H9 (cell line): ENCODE measurements around the gene MARCHF6. TPM values are rescaled to one million over a fixed set of nuclear protein-coding genes. Genes with fewer than 3 reads are reported as not detected.

Experiments
- DNase-seq: peaks from one replicate; pipeline ENCODE4 v3.0.0-alpha.2; 2017
- H2AFZ ChIP-seq: one replicate; pipeline ENCODE4 v1.6.1; 2013; ENCODE audit warnings: mild to moderate bottlenecking, low read length, control low read depth, moderate library complexity
- H2AK5ac ChIP-seq: 2 replicates; pipeline ENCODE4 v1.6.1; 2013; ENCODE audit warnings: low read length, control low read depth, mixed read lengths; ENCODE audit not compliant: insufficient read length
- H2BK120ac ChIP-seq: one replicate; pipeline ENCODE4 v1.6.1; 2013; ENCODE audit warnings: low read depth, mild to moderate bottlenecking, low read length, control low read depth, inconsistent platforms; ENCODE audit not compliant: poor library complexity, severe bottlenecking
- H2BK12ac ChIP-seq: 2 replicates; pipeline ENCODE4 v1.6.1; 2013; ENCODE audit warnings: low read length, control low read depth, mixed read lengths, low read depth; ENCODE audit not compliant: insufficient read length
- H2BK15ac ChIP-seq: 2 replicates; pipeline ENCODE4 v1.6.1; 2013; ENCODE audit warnings: low read depth, low read length, control low read depth
- H2BK20ac ChIP-seq: one replicate; pipeline ENCODE4 v1.6.1; 2013; ENCODE audit warnings: low read depth, mild to moderate bottlenecking, low read length, control low read depth, inconsistent platforms; ENCODE audit not compliant: poor library complexity, severe bottlenecking
- H2BK5ac ChIP-seq: 2 replicates; pipeline ENCODE4 v1.6.1; 2013; ENCODE audit warnings: low read length, control low read depth, mixed read lengths; ENCODE audit not compliant: insufficient read length
- H3K14ac ChIP-seq: 2 replicates; pipeline ENCODE4 v1.6.1; 2013; ENCODE audit warnings: low read length, control low read depth; ENCODE audit not compliant: insufficient read depth
- H3K18ac ChIP-seq: 2 replicates; pipeline ENCODE4 v1.6.1; 2013; ENCODE audit warnings: low read depth, mild to moderate bottlenecking, mixed read lengths, low read length, control low read depth; ENCODE audit not compliant: insufficient read length
- H3K23ac ChIP-seq: 2 replicates; pipeline ENCODE4 v1.6.1; 2013; ENCODE audit warnings: low read length, control low read depth, mixed read lengths, low read depth; ENCODE audit not compliant: insufficient read length
- H3K23me2 ChIP-seq: 2 replicates; pipeline ENCODE4 v1.6.1; 2013; ENCODE audit warnings: low read depth, mild to moderate bottlenecking, mixed read lengths, low read length, control low read depth; ENCODE audit not compliant: insufficient read length, poor library complexity, severe bottlenecking
- H3K27ac ChIP-seq: 2 replicates; pipeline ENCODE4 v1.5.1; 2013; ENCODE audit warnings: low read length, control low read depth, mixed read lengths, low read depth; ENCODE audit not compliant: insufficient read length
- H3K27me3 ChIP-seq: 2 replicates; pipeline ENCODE4 v1.6.1; 2013; ENCODE audit warnings: low read length, control low read depth, inconsistent platforms; ENCODE audit not compliant: insufficient read depth
- H3K4ac ChIP-seq: 2 replicates; pipeline ENCODE4 v1.6.1; 2013; ENCODE audit warnings: low read depth, mild to moderate bottlenecking, control low read depth, inconsistent platforms, low read length, moderate library complexity
- H3K4me1 ChIP-seq: 2 replicates; pipeline ENCODE4 v1.6.1; 2013; ENCODE audit warnings: low read length, control low read depth, inconsistent platforms; ENCODE audit not compliant: insufficient read depth
- H3K4me2 ChIP-seq: 2 replicates; pipeline ENCODE4 v1.6.1; 2013; ENCODE audit warnings: low read length, control low read depth, mixed read lengths; ENCODE audit not compliant: insufficient read length, insufficient read depth
- H3K56ac ChIP-seq: 2 replicates; pipeline ENCODE4 v1.6.1; 2013; ENCODE audit warnings: low read depth, mild to moderate bottlenecking, mixed read lengths, low read length, control low read depth; ENCODE audit not compliant: insufficient read length
- H3K79me1 ChIP-seq: 2 replicates; pipeline ENCODE4 v1.6.1; 2013; ENCODE audit warnings: low read depth, mild to moderate bottlenecking, moderate library complexity, low read length, control low read depth, inconsistent platforms; ENCODE audit not compliant: insufficient read depth, poor library complexity, severe bottlenecking
- H3K79me2 ChIP-seq: 2 replicates; pipeline ENCODE4 v1.6.1; 2013; ENCODE audit warnings: low read length, control low read depth, inconsistent platforms; ENCODE audit not compliant: insufficient read depth
- H3K9ac ChIP-seq: 2 replicates; pipeline ENCODE4 v1.6.1; 2013; ENCODE audit warnings: low read length, control low read depth, mixed read lengths; ENCODE audit not compliant: insufficient read length; ENCODE audit errors: extremely low read depth
- H3K9me3 ChIP-seq: one replicate; pipeline ENCODE4 v1.6.1; 2013; ENCODE audit warnings: low read depth, low read length, inconsistent platforms; ENCODE audit not compliant: control insufficient read depth
- H3T11ph ChIP-seq: one replicate; pipeline ENCODE4 v1.6.1; 2013; ENCODE audit warnings: mild to moderate bottlenecking, low read length, control low read depth, inconsistent platforms
- H4K20me1 ChIP-seq: one replicate; pipeline ENCODE4 v1.6.1; 2013; ENCODE audit not compliant: control insufficient read depth, insufficient read length, insufficient read depth
- H4K5ac ChIP-seq: 2 replicates; pipeline ENCODE4 v1.6.1; 2013; ENCODE audit warnings: low read depth, mild to moderate bottlenecking, mixed read lengths, low read length, control low read depth; ENCODE audit not compliant: insufficient read length
- H4K8ac ChIP-seq: replicated peaks from 2 replicates; pipeline ENCODE4 v1.6.1; 2013; ENCODE audit warnings: low read length, control low read depth, mixed read lengths, low read depth; ENCODE audit not compliant: insufficient read length
- H4K91ac ChIP-seq: 2 replicates; pipeline ENCODE4 v1.6.1; 2013; ENCODE audit warnings: low read depth, mild to moderate bottlenecking, moderate library complexity, mixed read lengths, low read length, control low read depth; ENCODE audit not compliant: insufficient read length
- H3K27ac Mint-ChIP-seq, 3 experiments: 2 replicates in 2 of 3; 3 replicates in 1 of 3; pipeline ENCODE4 v1.8.0; 2020 to 2021; ENCODE audit warnings: mixed read lengths in 3 of 3, mild to moderate bottlenecking in 1 of 3, moderate library complexity in 1 of 3
- H3K27me3 Mint-ChIP-seq: 2 replicates; pipeline ENCODE4 v1.8.0; 2021; ENCODE audit warnings: low read depth, mild to moderate bottlenecking, moderate library complexity, mixed read lengths
- H3K36me3 Mint-ChIP-seq, 3 experiments: 2 replicates in 2 of 3; 3 replicates in 1 of 3; pipeline ENCODE4 v1.8.0; 2020 to 2021; ENCODE audit warnings: low read depth in 3 of 3, mixed read lengths in 3 of 3; ENCODE audit not compliant: insufficient read depth in 1 of 3
- H3K4me1 Mint-ChIP-seq, 2 experiments: 2 replicates each; pipeline ENCODE4 v1.8.0; 2020; ENCODE audit warnings: mixed read lengths in 2 of 2
- H3K4me3 Mint-ChIP-seq, 2 experiments: 2 replicates in 1 of 2; 3 replicates in 1 of 2; pipeline ENCODE4 v1.8.0; 2020 to 2021; ENCODE audit warnings: mild to moderate bottlenecking in 2 of 2, mixed read lengths in 2 of 2, moderate library complexity in 1 of 2
- H3K9me3 Mint-ChIP-seq, 2 experiments: 2 replicates in 1 of 2; 3 replicates in 1 of 2; pipeline ENCODE4 v1.8.0; 2020; ENCODE audit warnings: mild to moderate bottlenecking in 2 of 2, mixed read lengths in 2 of 2, moderate library complexity in 1 of 2
- WGBS: extraction: QIAGEN DNeasy Blood & Tissue Kit; methylation state at CpG from one replicate; pipeline ENCODE4 v1.1.7; 2013; ENCODE audit warnings: missing lambda C conversion rate, low lambda C conversion rate, mixed read lengths; ENCODE audit not compliant: insufficient read length; ENCODE audit errors: extremely low coverage; 5-methylcytosine and 5-hydroxymethylcytosine counted together
- total RNA-seq: library from RNA; stranded (reverse); gene quantifications from 2 replicates; pipeline ENCODE4 v1.2.1, GENCODE V29; 2021
- TF ChIP-seq, protein P1 (sequence below): fragments of 200-600 bp; sonication (generic); conservative IDR thresholded peaks from 3 replicates; pipeline ENCODE4 v1.8.0; 2021; ENCODE audit warnings: antibody characterized with exemption, mild to moderate bottlenecking

Gene MARCHF6
- total RNA-seq, 1 experiment from 2014 or later, result 118 TPM

DNA sequence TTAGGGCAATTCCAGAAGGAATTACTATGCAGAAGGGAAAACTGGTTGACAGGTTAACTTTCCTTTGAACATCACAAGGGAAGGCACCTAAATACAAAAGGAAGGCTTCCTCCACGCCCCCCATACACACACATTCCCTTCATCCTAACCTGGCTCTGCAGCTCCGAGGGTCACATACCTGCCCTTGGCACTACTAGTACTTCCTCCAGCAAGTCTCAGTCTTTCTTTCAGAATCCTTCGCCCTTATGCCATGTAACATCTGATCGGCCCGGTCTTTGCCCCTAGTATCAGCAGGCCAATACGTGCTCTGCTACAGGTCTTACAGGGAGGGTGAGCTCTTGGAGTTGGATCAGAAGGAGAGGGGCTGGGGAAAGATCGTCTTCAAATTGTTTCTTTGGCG is 1.6 kb upstream of the MARCHF6 start:
- H3K4me2 ChIP-seq, result peak overlapping the region; percentile 84
- H2BK12ac ChIP-seq, result no peak overlapping the region
- H3K79me2 ChIP-seq, result peaks cover 8% of the 10 kb centered on the region; the same call in 1 of the 2 replicates
- H3T11ph ChIP-seq, result no peak overlapping the region
- H3K14ac ChIP-seq, result no peak overlapping the region
- Mint-ChIP-seq H3K9me3 (no peaks in the 10 kb centered on the region), H3K4me1 (peaks cover 22 to 30% of the 10 kb centered on the region in 2 experiments), H3K36me3 (no peaks in the 10 kb centered on the region), H3K27ac (no peak overlapping the region), H3K27me3 (peaks cover 13% of the 10 kb centered on the region), H3K4me3 (peak overlapping the region; percentile 84 to 95)
- no peak overlapping the region for H3K56ac ChIP-seq
- no CpG with 5 or more reads among the region's 8 CpGs for WGBS
- H4K20me1 ChIP-seq, result no peaks in the 10 kb centered on the region
- no peak overlapping the region for H3K27ac ChIP-seq
- no peak overlapping the region for H4K5ac ChIP-seq
- H3K79me1 ChIP-seq, result no peaks in the 10 kb centered on the region
- H2BK15ac ChIP-seq, result no peak overlapping the region
- no peak overlapping the region for H3K9ac ChIP-seq
- H3K18ac ChIP-seq, result no peak overlapping the region
- no peak overlapping the region for H3K4ac ChIP-seq
- no peak overlapping the region for H2AK5ac ChIP-seq
- no peak overlapping the region for H4K91ac ChIP-seq
- no peak overlapping the region for H2BK5ac ChIP-seq
- no peaks in the 10 kb centered on the region for H3K27me3 ChIP-seq
- no peak overlapping the region for H2AFZ ChIP-seq
- no peak overlapping the region for H4K8ac ChIP-seq
- H2BK20ac ChIP-seq, result no peak overlapping the region
- no peaks in the 10 kb centered on the region for H3K9me3 ChIP-seq
- H3K23ac ChIP-seq, result no peak overlapping the region
- no peak for DNase-seq
- H2BK120ac ChIP-seq, result no peak overlapping the region
- H3K4me1 ChIP-seq, result peaks cover 4% of the 10 kb centered on the region; the same call in 1 of the 2 replicates
- TF ChIP-seq, protein P1, sequence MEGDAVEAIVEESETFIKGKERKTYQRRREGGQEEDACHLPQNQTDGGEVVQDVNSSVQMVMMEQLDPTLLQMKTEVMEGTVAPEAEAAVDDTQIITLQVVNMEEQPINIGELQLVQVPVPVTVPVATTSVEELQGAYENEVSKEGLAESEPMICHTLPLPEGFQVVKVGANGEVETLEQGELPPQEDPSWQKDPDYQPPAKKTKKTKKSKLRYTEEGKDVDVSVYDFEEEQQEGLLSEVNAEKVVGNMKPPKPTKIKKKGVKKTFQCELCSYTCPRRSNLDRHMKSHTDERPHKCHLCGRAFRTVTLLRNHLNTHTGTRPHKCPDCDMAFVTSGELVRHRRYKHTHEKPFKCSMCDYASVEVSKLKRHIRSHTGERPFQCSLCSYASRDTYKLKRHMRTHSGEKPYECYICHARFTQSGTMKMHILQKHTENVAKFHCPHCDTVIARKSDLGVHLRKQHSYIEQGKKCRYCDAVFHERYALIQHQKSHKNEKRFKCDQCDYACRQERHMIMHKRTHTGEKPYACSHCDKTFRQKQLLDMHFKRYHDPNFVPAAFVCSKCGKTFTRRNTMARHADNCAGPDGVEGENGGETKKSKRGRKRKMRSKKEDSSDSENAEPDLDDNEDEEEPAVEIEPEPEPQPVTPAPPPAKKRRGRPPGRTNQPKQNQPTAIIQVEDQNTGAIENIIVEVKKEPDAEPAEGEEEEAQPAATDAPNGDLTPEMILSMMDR, result no peak
- H3K23me2 ChIP-seq, result peaks cover 11% of the 10 kb centered on the region
